Stimulated activated CD8-positive, alpha-beta memory T cell treated with anti-CD3 and anti-CD28 coated beads, Interleukin-2, amount 100 ng/mL, for 48 hours (primary cell): ENCODE data around the gene UNC93B1.
"Not testable (repeated sequence)": the region's sequence is repeated elsewhere in the genome, so short reads cannot be mapped to it uniquely, and the experiment has no call there.

Source experiments
- DNase-seq, 2 donors: peaks; one replicate each; pipeline ENCODE4 v3.0.0-alpha.2; 2020; ENCODE audit warnings: low read depth in 2 of 2

Gene UNC93B1

DNA sequence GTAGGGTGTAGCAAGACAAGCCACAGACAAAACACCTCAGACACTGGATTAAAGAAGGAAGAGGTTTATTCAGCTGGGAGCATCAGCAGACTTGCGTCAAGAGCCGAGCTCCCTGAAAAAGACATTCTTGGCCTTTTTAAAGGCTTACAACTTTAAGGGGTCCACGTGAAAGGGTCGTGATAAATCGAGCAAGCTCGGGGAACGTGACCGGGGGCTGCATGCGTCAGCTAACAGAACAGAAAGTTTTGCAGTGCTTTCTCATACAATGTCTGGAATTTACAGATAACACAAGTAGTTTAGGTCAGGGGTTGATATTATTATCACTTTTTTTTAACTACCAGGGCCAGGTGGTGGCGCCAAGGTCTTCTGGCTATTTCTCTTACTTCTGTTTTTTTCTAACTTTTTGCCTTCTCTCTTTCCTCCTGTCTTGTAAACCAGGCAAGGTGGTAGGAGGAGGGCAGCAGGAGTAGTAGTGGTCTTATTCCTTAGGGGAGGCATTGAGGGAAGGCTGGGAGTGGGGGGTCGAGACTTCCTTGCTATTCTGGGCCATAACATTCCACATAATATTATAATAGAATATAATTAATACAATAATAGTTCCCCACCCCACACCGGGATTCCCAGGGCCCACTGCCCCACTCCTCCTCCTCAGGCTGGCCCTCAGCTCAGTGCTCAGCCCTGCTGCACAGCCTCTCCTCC lies 5.6 kb upstream of the UNC93B1 start:
- DNase-seq: no peak

DNA sequence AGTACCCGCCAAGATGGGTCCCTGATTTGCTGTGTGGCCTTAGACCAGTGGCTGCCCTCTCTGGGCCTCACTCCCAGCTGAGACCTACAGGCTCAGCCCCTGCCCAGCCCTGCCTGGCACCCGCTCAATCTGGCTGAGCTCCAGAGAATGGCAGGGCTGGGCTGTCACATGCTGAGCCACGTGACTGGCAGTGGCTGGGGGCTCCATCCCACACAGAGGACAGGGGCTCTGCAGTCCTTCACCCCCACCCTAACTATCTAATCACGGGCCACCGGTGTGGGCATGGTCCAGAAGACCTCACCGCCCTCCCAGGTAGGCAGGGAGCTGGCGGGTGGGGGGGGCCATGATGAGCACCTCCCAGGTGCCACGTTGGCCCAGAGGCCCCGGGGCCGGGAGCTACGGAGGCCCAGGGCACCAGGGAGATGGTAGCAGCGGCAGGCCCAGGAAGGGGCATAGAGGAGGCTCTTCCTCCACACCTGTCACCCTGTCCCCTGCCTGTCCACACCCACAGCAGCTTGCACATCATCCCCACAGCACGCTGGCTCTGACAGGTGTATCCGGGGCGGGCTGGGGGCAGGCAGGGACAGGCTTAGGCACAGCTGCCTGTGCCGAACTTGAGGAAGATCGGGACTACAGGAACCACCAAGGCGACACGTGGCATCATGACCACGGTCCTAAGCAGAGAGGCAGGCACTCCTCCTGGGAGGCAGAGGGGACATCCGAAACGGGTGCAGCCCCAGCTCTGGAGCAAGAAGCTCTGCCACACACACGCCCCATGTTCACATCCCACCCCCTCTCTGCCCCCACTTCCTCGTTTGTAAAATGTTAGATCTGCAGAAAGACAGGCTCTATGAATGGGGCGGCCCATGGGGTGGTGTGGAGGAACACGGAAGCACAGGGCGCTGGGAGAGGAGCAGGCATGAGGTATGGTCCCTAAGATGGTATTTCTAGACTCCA lies 4.8 kb upstream of the UNC93B1 start:
- DNase-seq: no peak

DNA sequence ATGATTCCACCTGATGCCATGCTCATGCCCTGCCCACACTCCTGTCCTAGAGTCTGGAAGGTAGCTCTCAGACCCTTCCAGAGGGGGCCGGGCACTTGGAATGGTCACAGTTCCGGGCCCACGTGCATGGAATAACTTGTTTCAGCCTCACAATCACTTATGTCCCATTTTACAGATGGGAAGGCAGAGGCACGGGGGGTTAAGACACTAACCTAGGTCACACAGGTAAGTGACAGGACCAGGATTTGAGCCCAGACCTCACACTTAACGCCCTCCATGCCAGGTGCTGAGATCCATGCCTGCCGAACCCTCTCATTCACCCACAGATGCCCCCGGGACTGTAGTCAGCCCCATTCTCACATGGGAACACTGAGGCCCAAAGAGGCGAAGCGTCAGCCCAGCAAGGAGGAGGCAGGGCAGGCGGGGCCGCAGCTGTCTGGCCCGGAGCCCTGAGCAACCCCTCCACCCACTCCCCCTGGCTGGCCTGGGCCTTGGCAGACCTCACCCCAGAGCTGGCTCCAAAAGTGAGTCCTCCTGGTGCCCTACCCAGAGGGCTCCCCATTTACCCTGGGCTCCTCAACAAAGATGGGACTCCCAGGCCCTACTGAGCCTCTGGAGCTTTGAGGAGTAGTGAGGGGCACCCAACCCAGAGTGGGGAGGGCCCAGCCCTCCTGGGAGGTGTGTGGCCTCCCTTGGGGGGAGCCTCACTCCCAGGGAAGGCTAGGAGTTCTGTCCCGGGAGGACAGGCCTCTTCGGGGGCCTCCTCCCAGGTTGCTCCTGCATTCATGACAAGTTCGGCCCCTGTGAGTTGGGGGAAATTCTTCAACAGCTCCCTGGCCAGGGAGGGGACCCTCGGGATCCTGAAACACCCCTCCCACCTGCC lies 3.8 kb upstream of the UNC93B1 start:
- no peak for DNase-seq

DNA sequence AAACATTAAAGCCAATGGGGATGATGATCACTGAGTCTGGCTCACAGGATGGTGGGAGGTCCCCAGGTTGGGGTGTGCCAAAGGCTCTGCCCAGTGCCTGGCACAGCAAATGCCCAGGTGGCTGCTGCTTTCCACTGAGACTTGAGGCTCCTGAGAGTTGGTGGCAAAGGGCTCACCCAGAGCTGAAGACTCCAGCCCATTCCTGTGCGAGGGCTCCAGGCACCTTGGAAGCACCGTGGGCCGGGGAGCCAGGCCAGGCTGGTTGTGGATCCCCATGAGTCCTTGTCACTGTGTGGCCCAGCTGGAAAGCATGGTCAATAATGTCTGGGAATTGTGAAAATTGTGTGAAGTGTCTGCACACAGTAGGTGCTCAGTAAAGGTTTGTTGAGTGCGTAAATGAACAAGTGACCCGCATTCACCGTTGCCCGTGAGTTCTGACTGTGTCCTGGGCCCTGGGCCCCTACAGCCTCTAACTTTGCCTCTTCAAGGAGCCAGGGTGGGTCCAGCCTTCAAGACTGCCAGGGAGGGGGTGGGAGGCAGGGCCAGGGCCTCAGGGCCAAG lies 2.8 kb upstream of the UNC93B1 start:
- DNase-seq: no peak

DNA sequence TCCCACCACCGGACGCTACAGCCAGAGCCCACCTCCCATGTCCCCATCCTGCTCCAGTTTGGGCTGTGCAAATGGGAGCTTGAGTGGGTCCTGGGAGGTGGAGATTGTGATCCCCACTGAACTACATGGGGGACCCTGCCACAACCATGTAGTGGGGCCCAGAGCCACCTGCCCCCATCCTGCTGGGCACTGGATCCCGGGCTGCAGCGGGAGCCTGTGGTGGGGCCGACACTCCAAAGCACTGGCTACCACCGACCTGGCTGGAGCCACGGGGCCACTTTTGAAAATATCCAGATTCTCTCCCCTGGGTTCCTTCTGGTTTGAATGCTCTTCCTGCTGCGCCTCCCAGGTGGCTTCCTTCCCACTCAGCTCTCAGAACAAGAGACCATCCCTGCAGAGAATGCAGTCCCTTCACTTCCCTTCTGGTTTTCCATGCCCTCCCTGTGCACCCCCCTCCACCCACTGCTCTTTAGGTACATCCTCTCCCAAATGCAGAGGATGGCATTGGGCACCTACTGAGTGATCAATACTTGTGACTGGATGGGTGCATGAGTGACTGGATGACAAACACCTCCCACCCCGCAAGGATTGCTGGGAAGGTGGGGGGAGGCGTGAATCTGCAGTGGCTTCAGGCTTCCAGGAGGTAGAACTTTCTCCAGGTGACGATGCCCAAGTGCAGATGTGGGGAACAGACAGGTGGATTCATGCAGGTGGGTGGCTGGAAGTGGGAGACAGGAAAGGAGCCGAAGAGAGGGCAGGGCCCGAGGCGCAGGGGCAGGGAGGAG lies 846 bp upstream of the UNC93B1 start:
- no peak for DNase-seq

DNA sequence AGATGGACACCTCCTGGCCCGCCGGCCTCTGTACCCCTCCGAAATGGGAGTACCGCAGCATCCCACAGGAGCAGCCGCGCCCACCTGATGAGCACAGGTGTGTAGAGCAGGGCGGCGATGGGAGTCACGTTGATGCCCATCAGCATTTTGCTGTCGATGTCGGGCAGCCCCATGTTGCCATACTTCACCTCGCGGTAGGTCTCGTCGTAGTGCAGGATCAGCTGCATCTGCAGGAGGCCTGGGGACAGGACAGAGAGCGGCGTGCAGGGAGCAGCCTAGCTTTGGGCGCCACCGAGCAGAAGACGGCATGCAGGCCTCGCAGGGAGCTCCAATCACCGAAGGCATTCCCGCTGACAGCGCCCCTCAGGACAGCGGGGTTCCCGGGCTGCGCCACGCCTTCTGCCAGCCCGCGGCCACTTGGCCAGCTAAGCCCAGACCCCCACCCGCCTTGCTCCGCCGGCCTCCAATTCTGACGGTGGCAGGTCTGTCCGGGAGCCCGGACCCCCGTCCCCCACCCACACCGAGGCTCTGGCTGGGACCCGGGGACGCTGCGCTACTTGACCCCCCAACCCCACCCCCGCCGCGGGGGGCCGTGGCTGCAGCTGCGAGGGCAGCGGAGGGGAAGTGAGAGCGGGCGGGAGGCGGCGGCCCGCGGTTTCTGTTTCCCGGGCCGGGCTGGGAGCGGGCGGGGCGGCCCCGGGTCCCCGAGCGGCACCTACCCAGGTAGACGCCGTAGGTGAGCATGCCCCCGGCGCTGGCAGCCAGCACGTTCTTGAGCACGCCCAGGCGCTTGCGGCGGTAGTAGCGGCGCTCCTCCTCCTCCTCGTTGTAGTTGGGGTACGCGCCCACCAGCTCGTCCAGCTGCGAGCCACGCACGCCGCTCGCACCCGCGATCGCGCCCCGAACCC lies 705 bp downstream of the UNC93B1 start:
- peak; percentile 10 to 22 for DNase-seq

DNA sequence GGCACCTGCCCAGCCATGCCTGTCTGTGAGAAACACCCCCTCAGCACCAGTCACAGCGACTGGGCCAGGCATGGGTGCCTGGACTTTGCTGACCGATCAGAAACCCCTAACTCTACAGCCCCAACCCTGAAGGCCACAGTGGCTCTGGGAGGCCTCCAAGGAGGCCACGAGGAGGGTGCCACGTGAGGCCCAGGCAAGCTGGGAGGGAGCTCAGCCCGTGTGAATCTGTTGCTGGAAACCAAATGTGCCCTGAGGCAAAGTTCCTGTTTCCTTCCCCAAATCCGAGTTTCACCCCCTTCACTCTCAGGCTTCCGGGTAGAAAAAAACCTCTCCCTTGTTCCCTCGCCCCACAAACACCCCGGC lies 1.3 kb downstream of the UNC93B1 start:
- DNase-seq: no peak

DNA sequence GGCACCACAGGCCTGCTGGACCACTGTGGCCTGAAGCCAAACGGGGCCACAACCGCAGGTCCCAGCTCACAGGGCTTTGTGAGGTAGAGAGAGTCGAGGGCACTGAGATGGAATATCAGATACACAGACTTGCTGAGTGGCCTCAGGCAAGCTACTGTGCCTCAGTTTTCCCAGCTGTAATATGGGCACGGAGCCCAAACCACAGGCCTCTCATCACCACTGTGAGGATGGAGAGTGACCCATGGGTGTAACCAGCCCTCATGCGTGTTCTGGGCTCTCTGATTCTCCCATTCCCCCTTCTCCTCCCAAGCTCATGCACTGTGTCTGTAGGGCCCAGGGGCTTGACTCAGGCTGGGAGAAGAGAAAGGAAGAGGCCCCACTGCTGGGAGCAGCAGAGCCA lies 4.2 kb downstream of the UNC93B1 start:
- no peak for DNase-seq

DNA sequence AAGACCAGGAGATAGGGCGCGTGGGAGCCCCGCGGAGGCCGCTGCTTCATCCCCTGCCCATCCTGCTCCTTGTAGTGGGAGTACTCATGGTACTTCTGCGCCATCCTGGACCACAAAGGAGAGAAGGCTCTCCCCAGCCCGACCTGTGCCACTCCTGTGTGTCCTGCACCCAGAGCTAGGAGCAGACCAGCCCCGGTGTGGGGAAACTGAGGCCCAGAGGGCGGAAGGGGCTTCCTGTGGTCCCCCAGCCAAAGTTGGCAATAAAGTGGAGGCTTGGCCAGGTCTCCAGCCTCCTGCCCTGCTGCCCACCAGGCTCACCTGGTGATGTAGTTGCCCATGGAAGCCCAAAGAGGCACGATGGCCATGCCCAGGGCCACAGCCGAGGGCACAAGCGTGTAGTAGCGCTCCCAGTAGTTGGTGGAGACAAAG lies 4.7 kb downstream of the UNC93B1 start:
- DNase-seq: no peak

DNA sequence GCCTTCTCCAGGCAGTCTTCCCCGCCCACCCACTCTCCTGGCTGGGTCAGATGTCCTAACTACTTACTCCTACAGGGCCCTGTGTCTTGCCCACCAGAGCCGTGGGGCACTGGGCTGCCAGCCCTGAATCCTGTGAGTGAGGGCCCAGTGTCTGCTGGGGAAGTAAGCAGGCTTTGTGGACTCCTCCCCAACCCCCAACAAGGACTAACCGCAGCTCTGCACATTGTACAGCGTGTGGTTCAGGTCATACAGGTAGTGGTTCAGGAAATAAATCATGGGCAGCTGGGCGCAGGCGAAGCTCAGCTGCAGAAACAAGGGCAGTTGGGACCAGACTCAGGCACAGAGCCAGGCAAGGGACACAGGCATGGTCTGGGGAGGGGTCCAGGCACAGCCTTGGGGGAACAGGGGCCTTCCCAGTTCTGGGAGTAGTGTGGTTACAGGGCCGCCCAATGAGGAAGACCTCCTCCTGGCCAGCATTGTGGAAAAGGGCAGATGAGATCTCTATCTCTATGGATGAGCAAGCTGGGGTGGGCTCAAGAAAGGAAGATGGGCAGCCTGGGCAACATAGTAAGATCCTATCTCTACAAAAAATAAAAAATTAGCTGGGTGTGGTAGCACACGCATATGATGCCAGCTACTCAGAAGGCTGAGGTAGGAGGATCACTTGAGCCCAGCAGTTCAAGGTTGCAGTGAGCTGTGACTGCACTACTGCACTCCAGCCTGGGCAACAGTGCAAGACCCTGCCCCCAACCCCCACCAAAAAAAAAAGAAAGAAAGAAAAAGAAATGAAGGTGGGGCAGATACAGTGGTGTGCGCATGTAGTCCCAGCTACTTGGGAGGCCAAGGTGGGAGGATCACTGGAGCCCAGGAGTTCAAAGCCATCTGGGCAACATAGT lies 5.5 kb downstream of the UNC93B1 start:
- DNase-seq: no peak

DNA sequence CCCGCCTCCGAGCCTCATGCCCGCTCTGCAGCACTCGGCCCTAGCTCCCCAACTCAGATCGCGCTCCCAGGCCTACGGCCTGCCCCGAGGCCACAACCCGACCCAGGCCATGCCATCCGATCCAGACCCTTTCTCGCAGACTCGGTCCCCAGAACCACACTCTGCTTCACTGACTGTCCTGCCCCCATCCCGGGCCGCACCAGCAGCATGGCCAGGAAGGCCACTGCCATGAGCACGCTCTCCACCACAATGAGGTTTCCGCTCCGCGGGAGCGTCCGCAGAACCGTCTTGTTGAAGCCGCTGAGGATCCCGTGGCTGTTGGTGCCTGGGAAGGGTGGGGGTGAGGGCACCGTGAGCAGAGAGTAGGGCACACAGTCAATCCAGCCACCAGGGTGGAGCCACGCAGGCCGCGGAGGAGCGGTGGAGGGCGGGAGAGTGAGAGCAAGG lies 6.4 kb downstream of the UNC93B1 start:
- no peak for DNase-seq

DNA sequence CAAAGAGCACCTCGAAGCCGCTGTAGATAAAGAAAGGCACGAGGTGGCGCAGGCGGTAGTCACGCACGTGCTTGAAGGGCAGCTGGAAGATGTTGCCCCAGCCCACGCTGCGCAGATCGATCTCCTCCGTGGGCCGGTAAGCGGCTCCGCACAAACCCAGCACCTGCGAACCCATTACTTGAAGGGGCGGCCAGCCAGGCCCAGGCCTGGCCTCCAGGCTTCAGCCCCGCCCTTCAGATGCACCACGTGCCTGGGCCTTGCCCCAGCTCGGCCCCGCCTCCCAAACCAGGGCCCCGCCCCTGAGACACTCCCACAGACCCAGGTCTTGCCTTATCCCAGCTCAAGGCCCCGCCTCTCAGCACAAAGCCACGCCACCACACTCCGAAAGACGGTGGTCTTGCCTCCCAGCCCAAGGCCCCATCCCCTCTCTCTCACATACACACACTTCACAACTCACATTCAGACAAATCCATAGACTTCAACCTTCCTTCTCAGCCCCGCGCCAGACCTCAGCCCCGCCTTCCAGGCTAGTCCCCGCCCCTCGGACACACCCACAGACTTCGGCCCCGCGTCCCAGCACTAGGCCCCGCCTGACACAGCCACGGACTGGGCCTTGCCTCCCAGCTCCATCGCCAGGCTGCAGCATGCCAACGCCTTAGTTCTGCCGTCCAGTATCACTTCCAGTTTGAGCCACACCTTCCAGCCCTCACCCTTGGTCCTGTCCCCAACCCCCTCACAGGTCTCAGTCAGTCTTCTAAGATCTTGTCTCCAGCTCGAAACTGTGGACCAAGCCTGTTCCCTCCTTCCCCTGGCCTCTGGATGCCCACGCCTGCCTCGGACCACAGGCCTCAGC lies 7.0 kb downstream of the UNC93B1 start:
- peak; percentile 31 to 41 for DNase-seq

DNA sequence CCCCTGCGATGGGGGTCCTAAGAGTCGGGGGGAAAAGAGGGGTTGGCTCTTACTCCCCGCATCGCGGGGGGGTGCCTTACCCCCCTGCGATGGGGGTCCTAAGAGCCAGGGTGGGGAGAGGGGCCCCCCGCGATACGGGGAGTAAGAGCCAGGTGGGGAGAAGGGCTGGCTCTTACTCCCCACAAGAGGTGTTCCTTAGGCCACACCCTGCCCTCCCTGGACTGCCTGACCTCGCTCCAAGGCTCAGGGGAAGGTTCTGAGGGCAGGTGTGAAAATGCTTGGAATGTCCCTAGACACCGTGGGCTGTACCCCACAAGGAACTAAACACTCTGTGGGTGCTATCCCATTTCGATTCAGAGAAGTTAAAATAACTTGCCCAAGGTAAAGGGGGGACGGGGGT lies 7.8 kb downstream of the UNC93B1 start:
- DNase-seq: no peak

DNA sequence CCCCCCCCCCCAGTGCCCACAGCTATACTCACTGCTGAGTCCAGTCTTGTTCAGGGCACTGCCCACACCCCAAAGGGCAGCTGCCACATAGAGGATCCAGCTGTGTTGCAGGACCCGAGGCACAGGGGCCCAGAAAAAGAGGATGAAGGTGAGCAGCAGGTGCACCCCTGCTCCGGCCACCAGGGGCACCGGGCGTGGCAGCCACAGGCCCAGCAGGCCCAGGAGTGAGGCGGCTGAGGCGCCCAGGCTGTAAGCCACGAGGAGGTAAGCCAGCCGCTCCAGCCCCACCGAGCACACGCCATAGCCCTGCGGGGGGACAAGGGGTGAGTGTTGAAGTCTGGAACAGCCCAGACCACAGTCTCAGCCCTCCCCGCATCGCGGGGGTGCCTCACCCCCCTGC lies 8.3 kb downstream of the UNC93B1 start:
- DNase-seq: not testable (repeated sequence)

DNA sequence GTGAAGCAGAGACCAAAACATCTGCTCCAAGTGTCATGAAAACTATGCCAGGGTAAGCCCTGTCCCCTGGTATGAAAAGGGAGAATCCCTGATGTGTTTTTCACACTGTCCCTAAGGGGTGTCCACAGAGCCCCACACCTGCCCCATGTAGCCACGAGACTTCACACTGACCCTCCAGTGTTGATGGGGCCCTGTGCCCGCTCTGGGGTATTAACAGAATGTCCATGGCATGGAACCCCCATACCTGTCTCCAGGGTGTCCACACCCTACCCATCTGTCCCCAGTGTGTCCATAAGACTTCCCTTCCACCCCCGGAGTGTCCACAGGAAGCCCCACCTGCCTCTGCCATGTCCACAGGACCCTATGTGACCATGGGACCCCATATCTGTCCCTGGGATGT lies 8.8 kb downstream of the UNC93B1 start:
- not testable (repeated sequence) for DNase-seq

DNA sequence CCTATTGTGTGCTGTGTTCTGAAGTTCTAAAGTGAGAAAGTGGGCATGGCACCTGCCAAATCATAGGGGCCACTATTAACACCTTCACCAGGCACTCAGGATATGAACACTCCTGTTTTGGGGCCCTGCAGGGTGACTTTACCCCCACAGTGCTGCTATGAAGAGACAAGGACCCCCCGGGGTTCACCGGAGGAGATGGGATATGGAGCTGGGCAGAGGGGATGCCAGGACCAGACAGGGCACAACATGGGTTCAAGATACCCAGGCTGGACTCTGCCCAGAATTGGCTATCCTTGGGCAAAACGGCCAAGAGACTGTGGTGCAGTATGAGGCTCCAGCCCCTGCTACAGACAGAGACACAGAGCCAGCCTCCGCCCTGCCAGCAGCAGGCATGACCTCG lies 9.5 kb downstream of the UNC93B1 start:
- DNase-seq: not testable (repeated sequence)

DNA sequence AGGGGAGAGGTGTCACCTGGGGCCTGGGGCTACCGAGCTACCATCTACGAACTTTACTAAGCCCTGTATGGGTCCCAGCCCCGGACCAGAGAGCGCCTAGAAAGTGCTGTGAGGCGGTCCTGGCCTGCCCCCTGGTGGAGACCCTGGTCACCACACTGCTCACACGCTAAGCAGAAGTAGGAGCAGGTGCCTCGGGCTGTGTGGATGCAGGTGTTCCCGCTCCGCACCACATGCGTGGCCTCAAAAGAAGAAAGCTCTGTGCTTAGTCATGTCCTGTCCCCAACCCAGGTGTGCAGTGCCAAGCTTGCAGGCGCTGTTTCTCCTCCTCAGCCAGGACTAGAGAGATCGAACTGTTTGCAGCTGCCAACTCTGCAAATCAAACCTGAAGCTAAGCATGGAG lies 10.1 kb downstream of the UNC93B1 start:
- not testable (repeated sequence) for DNase-seq
